K562 (cell line): ENCODE results near the gene AGAP1. TPM values are rescaled to one million over a fixed set of nuclear protein-coding genes. Genes with fewer than 3 reads are reported as not detected.
A peak's percentile ranks its signal among the peaks of the same experiment; 100 is the strongest.

Source experiments
- KAT7 ChIP-seq: sonication (generic); formaldehyde crosslinking; IDR thresholded peaks from 2 replicates; pipeline ENCODE4 v1.8.0; 2022; ENCODE audit warnings: missing genetic modification reagents, mild to moderate bottlenecking, borderline replicate concordance
- MCM3 ChIP-seq: fragments of 450-650 bp; IDR thresholded peaks from 2 replicates; pipeline ENCODE4 v1.6.1; 2016
- NBN ChIP-seq: fragments of 450-650 bp; IDR thresholded peaks from 2 replicates; pipeline ENCODE4 v1.6.1; 2016; ENCODE audit warnings: low read depth, mild to moderate bottlenecking
- OTX1 ChIP-seq: fragments of 450-650 bp; formaldehyde crosslinking; IDR thresholded peaks from 2 replicates; pipeline ENCODE4 v1.4.0; 2022; ENCODE audit warnings: mild to moderate bottlenecking
- POLR2AphosphoS5 ChIP-seq: IDR thresholded peaks from 2 replicates; pipeline ENCODE4 v1.6.1; 2011; ENCODE audit warnings: mild to moderate bottlenecking, low read depth, low read length, moderate library complexity; ENCODE audit not compliant: control insufficient read depth, insufficient read depth
- SMARCC2 ChIP-seq: fragments of 450-650 bp; IDR thresholded peaks from 2 replicates; pipeline ENCODE4 v1.6.1; 2017; ENCODE audit warnings: antibody characterized with exemption, moderate library complexity, mild to moderate bottlenecking, low read depth
- ZNF780A ChIP-seq: fragments of 250-450 bp; sonication (Bioruptor Pico); IDR thresholded peaks from 2 replicates; pipeline ENCODE4 v1.5.0; 2021; ENCODE audit warnings: mild to moderate bottlenecking
- polyA plus RNA-seq, 8 experiments: library from polyadenylated mRNA; depleted of rRNA in 4 of 8; stranded (reverse) in 5 of 8; unstranded in 3 of 8; fragments of >200 nt; fragmentation: Nextera tagmentation in 2 of 8; fragmentation: Illumina TruSeq in 1 of 8; extraction: Ambion mirVana in 2 of 8; extraction: Trizol in 1 of 8; gene quantifications; 2 replicates each; pipeline versions ENCODE4 v1.2.1 to v1.2.3, GENCODE V29; 2011 to 2014; ENCODE audit warnings: inconsistent platforms in 1 of 8, missing spikeins in 1 of 8
- total RNA-seq, 7 experiments: library from RNA; depleted of rRNA in 6 of 7; stranded (reverse); fragments of >200 nt in 6 of 7; fragmentation: Illumina TruSeq in 2 of 7; extraction: Trizol in 2 of 7; gene quantifications; 2 replicates each; pipeline versions ENCODE4 v1.2.1 to v1.2.3, GENCODE V29; 2011 to 2021; ENCODE audit warnings: low replicate concordance in 1 of 7
- TF ChIP-seq, protein P1 (sequence below): fragments of 450-650 bp; IDR thresholded peaks from 2 replicates; pipeline ENCODE4 v1.6.1; 2018; ENCODE audit not compliant: partially characterized antibody
- TF ChIP-seq, protein P2 (sequence below): conservative IDR thresholded peaks from 2 replicates; pipeline ENCODE4 v1.6.1; 2011; ENCODE audit warnings: low read depth, mild to moderate bottlenecking, low read length; ENCODE audit not compliant: control insufficient read depth
- TF ChIP-seq, protein P3 (sequence below): IDR thresholded peaks from 2 replicates; pipeline ENCODE4 v1.6.1; 2014; ENCODE audit warnings: antibody characterized with exemption
- TF ChIP-seq, protein P4 (sequence below), 3 experiments: IDR thresholded peaks in 2 of 3; conservative IDR thresholded peaks in 1 of 3; 2 replicates each; pipeline ENCODE4 v1.5.1; 2011 to 2012; ENCODE audit warnings: low read length in 3 of 3, mild to moderate bottlenecking in 3 of 3, control low read depth in 2 of 3, improper control_type of control experiment in 1 of 3, inconsistent platforms in 1 of 3, low read depth in 1 of 3, mixed read lengths in 1 of 3, moderate library complexity in 1 of 3; ENCODE audit not compliant: insufficient read depth in 2 of 3

Gene AGAP1
- total and polyA plus RNA-seq, 9 of the 15 experiments (the other 6 are each of a cell fraction or from before 2014, with no cell fraction given) = 1.3 to 24.0 (median 10.6) TPM

DNA sequence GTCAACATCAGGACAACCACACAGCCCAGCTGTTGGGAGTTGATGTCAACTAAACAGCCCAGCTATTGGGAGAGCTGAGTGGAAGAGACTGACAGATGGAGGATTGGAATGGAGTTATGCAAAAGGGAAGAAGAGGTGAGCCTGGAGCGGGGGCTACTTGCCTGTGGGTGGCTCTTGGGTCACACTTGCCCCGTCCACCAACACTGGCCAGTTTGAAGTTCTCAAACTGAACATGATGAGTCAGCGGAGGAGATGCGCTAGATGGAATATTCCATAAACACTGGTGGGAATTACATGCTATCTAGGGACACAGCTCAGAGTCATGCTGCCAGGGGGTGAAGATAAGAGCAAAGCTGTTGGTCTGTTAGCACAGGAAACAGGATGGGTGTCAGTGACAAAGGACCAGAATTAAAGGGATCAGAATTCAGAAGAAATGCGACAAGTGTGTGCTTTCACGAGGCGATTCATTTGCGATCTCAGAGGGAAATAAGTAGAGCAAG is 33.2 kb upstream of the AGAP1 start (continued):
- no peak for TF ChIP-seq ZNF780A
- TF ChIP-seq SMARCC2 = peak; percentile 73
- TF ChIP-seq, protein P1, sequence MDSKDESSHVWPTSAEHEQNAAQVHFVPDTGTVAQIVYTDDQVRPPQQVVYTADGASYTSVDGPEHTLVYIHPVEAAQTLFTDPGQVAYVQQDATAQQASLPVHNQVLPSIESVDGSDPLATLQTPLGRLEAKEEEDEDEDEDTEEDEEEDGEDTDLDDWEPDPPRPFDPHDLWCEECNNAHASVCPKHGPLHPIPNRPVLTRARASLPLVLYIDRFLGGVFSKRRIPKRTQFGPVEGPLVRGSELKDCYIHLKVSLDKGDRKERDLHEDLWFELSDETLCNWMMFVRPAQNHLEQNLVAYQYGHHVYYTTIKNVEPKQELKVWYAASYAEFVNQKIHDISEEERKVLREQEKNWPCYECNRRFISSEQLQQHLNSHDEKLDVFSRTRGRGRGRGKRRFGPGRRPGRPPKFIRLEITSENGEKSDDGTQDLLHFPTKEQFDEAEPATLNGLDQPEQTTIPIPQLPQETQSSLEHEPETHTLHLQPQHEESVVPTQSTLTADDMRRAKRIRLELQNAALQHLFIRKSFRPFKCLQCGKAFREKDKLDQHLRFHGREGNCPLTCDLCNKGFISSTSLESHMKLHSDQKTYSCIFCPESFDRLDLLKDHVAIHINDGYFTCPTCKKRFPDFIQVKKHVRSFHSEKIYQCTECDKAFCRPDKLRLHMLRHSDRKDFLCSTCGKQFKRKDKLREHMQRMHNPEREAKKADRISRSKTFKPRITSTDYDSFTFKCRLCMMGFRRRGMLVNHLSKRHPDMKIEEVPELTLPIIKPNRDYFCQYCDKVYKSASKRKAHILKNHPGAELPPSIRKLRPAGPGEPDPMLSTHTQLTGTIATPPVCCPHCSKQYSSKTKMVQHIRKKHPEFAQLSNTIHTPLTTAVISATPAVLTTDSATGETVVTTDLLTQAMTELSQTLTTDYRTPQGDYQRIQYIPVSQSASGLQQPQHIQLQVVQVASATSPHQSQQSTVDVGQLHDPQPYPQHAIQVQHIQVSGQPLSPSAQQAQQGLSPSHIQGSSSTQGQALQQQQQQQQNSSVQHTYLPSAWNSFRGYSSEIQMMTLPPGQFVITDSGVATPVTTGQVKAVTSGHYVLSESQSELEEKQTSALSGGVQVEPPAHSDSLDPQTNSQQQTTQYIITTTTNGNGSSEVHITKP = peak; percentile 96
- TF ChIP-seq, protein P2, sequence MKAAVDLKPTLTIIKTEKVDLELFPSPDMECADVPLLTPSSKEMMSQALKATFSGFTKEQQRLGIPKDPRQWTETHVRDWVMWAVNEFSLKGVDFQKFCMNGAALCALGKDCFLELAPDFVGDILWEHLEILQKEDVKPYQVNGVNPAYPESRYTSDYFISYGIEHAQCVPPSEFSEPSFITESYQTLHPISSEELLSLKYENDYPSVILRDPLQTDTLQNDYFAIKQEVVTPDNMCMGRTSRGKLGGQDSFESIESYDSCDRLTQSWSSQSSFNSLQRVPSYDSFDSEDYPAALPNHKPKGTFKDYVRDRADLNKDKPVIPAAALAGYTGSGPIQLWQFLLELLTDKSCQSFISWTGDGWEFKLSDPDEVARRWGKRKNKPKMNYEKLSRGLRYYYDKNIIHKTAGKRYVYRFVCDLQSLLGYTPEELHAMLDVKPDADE = peak; percentile 70
- TF ChIP-seq, protein P3, sequence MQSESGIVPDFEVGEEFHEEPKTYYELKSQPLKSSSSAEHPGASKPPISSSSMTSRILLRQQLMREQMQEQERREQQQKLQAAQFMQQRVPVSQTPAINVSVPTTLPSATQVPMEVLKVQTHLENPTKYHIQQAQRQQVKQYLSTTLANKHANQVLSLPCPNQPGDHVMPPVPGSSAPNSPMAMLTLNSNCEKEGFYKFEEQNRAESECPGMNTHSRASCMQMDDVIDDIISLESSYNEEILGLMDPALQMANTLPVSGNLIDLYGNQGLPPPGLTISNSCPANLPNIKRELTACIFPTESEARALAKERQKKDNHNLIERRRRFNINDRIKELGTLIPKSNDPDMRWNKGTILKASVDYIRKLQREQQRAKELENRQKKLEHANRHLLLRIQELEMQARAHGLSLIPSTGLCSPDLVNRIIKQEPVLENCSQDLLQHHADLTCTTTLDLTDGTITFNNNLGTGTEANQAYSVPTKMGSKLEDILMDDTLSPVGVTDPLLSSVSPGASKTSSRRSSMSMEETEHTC = peak; percentile 68
- TF ChIP-seq POLR2AphosphoS5 = peak; percentile 96
- peak; percentile 66 for TF ChIP-seq NBN
- no peak for TF ChIP-seq OTX1 (CRISPR knock-in tag)
- TF ChIP-seq, protein P4, sequence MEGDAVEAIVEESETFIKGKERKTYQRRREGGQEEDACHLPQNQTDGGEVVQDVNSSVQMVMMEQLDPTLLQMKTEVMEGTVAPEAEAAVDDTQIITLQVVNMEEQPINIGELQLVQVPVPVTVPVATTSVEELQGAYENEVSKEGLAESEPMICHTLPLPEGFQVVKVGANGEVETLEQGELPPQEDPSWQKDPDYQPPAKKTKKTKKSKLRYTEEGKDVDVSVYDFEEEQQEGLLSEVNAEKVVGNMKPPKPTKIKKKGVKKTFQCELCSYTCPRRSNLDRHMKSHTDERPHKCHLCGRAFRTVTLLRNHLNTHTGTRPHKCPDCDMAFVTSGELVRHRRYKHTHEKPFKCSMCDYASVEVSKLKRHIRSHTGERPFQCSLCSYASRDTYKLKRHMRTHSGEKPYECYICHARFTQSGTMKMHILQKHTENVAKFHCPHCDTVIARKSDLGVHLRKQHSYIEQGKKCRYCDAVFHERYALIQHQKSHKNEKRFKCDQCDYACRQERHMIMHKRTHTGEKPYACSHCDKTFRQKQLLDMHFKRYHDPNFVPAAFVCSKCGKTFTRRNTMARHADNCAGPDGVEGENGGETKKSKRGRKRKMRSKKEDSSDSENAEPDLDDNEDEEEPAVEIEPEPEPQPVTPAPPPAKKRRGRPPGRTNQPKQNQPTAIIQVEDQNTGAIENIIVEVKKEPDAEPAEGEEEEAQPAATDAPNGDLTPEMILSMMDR (IDR thresholded peaks at IDR 0.05 in 2 of 3, conservative IDR thresholded peaks at IDR 0.05 in 1 of 3; ENCODE audit: insufficient read depth in 2 of 3, low read depth in 1 of 3, low read length in 3 of 3) = peak in 1 of 3 experiments; percentile 5; a peak in 1 of 6 replicates
- peak; percentile 39; the same call in 1 of the 2 replicates for TF ChIP-seq KAT7 (CRISPR knock-in tag)
- TF ChIP-seq MCM3 = no peak
